Chondrocyte (in vitro differentiated cells): ENCODE results near the gene PRODH2. TPM values are rescaled to one million over a fixed set of nuclear protein-coding genes. Genes with fewer than 3 reads are reported as not detected.
"Not testable (repeated sequence)": the region's sequence is repeated elsewhere in the genome, so short reads cannot be mapped to it uniquely, and the experiment has no call there.

Source experiments
- DNase-seq: peaks from one replicate; pipeline ENCODE4 v3.0.0; 2021; ENCODE audit warnings: mixed read lengths, low spot score
- H3K27ac Mint-ChIP-seq: one replicate; pipeline ENCODE4 v1.8.0; 2021; ENCODE audit warnings: mild to moderate bottlenecking, moderate library complexity, mixed read lengths; ENCODE audit not compliant: unreplicated experiment
- H3K27me3 Mint-ChIP-seq: 2 replicates; pipeline ENCODE4 v1.8.0; 2021; ENCODE audit warnings: low read depth, mixed read lengths
- H3K36me3 Mint-ChIP-seq: 2 replicates; pipeline ENCODE4 v1.8.0; 2021; ENCODE audit warnings: low read depth, mixed read lengths
- H3K4me1 Mint-ChIP-seq: 2 replicates; pipeline ENCODE4 v1.8.0; 2021; ENCODE audit warnings: low read depth, mild to moderate bottlenecking, mixed read lengths
- H3K4me3 Mint-ChIP-seq: one replicate; pipeline ENCODE4 v1.8.0; 2021; ENCODE audit warnings: mild to moderate bottlenecking, moderate library complexity, mixed read lengths; ENCODE audit not compliant: unreplicated experiment
- H3K9me3 Mint-ChIP-seq: 2 replicates; pipeline ENCODE4 v1.8.0; 2021; ENCODE audit warnings: low read depth, mixed read lengths
- CTCF ChIP-seq: fragments of 200-600 bp; sonication (generic); IDR thresholded peaks from 2 replicates; pipeline ENCODE4 v1.5.0; 2021; ENCODE audit warnings: antibody characterized with exemption, mild to moderate bottlenecking, moderate library complexity
- total RNA-seq: library from RNA; stranded (reverse); gene quantifications from 3 replicates; pipeline ENCODE4 v1.2.1, GENCODE V29; 2021

The PRODH2 gene
- total RNA-seq, 1 donor from 2014 or later, result not detected

- Mint-ChIP-seq H3K27ac (no peak overlapping the region), H3K36me3 (no peaks in the 10 kb centered on the region), H3K9me3 (peaks cover 4% of the 10 kb centered on the region), H3K4me3 (no peak overlapping the region), H3K27me3 (peaks cover 35% of the 10 kb centered on the region), H3K4me1 (no peaks in the 10 kb centered on the region)
- no peak for DNase-seq
- TF ChIP-seq CTCF, result no peak
These were observed 7.0 kb downstream of the PRODH2 start for GRCh38 chr19:35805526-35806102.

DNA sequence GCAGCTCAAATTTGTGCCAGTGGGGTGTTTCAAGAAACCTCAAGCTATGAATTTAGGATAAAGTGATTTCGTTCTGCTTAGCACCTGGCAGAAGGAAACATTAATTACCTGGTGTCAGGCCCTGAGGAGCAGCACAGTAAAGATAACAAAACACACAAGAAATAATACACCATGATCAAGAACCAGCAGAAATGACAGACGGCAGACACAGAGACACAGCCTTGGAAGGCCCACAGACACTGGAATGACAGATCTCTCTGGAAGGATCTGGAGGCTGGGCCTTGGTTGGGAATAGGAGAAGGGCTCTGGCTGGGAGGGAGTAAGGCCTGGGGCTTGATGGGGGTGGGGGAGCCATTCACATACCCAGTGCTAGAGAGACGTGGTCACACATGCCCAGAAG is 10.8 kb downstream of the PRODH2 start:
- Mint-ChIP-seq H3K27ac (no peak overlapping the region), H3K36me3 (no peaks in the 10 kb centered on the region), H3K27me3 (peaks cover 30% of the 10 kb centered on the region), H3K4me3 (no peak overlapping the region), H3K4me1 (no peaks in the 10 kb centered on the region), H3K9me3 (peaks cover 4% of the 10 kb centered on the region)
- DNase-seq, result no peak
- TF ChIP-seq CTCF, result no peak

DNA sequence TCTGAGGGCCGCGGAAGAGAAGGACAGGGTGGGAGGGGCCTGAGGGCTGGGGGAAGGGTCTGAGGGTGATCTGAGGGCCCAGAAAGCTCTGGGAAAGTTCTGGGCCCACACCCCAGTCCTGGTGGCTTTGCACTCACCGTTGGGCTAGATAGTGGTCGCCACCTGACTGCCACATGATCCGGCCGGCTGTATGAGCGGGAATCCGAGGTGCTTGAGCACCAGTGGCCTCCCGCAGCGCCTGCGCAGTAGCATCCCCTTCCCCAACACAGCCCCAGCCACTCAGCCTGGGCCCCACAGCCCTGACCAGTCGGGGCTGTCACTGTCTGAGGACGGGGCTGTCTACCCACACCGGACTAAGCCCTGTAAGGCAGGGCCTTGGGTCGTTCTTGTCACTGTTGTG is 15.0 kb downstream of the PRODH2 start:
- Mint-ChIP-seq H3K4me1 (no peaks in the 10 kb centered on the region), H3K4me3 (no peak overlapping the region), H3K9me3 (peaks cover 4% of the 10 kb centered on the region), H3K36me3 (no peaks in the 10 kb centered on the region), H3K27me3 (peaks cover 24% of the 10 kb centered on the region), H3K27ac (no peak overlapping the region)
- no peak for TF ChIP-seq CTCF
- no peak for DNase-seq

DNA sequence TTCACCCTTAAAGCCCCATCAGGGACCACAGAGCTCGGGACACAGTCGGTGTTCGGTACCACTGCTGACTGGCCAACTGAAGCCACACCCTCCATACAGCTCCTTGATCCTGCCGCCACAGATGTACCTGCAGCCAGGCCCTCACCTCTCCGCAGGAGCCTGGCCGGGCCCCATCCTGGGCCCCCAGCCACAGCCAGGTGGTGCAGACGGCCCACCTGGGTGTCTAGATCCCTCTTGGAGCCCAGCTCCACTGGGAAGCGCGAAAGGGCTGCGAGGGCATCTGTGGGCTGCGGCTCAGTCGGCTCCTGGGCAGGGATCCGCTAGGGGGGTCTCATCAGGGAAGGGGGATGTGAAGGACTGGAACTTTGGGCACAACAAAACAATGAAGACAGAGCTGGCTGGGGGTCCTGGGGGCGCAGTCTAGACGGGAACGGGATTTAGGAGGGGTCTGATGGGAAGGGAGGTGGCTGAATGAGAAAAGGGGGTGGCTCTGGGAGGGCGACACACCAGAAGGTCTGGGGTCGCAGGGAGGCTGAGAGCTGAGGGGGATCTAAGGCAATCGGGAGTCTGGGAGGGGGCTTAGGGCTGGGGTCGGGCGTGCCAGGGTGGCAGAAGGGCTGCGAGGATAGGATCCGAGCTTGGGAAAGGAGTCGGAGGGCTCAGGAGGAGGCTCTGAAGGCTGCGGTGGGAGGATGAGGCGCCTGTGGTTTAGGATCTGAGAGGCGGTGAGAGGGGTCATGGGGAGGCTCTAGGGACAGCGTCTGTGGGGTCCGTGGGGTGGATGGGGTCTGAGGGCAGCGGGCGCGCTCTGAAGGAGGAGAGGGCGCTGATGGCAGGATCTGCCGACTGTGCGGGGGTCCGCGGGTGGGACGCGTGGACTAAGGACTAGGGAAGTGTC is 15.8 kb downstream of the PRODH2 start:
- no peak overlapping the region for H3K27ac Mint-ChIP-seq
- H3K36me3 Mint-ChIP-seq, result no peaks in the 10 kb centered on the region
- TF ChIP-seq CTCF, result no peak
- no peaks in the 10 kb centered on the region for H3K4me1 Mint-ChIP-seq
- no peak for DNase-seq
- H3K27me3 Mint-ChIP-seq, result peaks cover 22% of the 10 kb centered on the region
- peaks cover 3% of the 10 kb centered on the region for H3K9me3 Mint-ChIP-seq
- H3K4me3 Mint-ChIP-seq, result no peak overlapping the region

- H3K4me3 Mint-ChIP-seq, DNase-seq, H3K36me3 Mint-ChIP-seq, H3K4me1 Mint-ChIP-seq, H3K27ac Mint-ChIP-seq, H3K9me3 Mint-ChIP-seq: not testable (repeated sequence)
- H3K27me3 Mint-ChIP-seq, result peaks cover 19% of the 10 kb centered on the region
These were observed 17.1 kb downstream of the PRODH2 start for GRCh38 chr19:35795564-35795963.
